DMS114 treated with DMSO at 0.1 percent for 48 hours (cell line): ENCODE results near the gene USH1C.

ENCODE experiments used
- DNase-seq: peaks from one replicate; lab custom pipeline; 2025; ENCODE audit not compliant: unreplicated experiment; lab: John Stamatoyannopoulos, UW

USH1C gene

GRCh38 chr11:17571431-17572358 lies 27.5 kb upstream of the USH1C start:
- DNase-seq: no peak

DNA sequence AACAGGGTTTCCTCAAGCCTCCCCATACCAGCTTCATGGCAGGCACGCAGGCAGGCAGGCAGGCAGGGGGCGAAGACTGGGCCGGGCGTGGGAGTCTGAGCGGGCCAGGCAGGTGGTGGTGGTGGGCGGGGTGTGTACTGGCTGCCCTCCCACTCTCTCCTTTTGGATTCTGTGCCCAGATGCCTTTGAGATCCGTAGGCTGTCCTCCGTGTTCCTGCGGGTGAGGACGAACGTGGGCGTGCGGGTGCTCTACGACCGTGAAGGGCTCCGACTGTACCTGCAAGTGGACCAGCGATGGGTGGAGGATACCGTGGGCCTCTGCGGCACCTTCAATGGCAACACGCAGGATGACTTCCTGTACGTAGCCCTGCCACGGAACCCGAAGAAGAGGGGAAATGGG lies 25.8 kb upstream of the USH1C start:
- DNase-seq: no peak

GRCh38 chr11:17568944-17569343 lies 24.7 kb upstream of the USH1C start:
- DNase-seq: no peak

DNA sequence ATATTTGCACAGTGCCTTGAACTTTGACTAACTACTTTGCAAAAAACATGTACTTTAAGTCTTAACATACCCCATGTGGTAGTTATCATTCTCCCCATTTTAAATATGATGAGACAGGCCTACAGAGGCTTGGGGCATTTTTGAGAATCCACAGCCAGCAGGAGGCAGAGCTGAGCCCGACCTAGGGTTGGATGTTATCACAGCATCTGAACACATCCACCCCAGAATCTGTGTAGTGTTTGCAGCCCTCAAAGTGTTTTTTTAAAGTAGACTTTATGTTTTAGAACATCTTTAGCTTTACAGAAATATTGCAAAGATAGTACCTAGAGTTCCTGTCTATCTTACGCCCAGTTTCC lies 20.4 kb upstream of the USH1C start:
- DNase-seq: no peak

- no peak for DNase-seq
These were observed 19.9 kb upstream of the USH1C start for GRCh38 chr11:17563961-17564686.

GRCh38 chr11:17563231-17563646 lies 19.0 kb upstream of the USH1C start:
- no peak for DNase-seq

DNA sequence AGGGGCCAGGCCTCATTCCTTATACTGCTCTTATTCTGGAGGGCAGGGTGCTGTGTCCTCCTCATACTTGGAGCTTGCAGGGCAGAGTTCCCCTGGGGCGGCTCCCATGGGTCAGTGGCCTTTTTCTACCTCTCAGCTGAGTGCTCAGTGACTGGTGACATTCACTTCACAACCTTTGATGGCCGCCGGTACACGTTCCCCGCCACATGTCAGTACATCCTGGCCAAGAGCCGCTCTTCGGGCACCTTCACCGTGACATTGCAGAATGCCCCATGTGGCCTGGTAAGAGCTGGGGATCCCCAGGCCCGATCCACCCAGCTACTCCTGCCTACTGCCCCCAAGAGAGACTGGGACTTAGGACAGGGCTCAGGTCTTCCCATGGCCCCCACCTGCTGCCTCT lies 17.3 kb upstream of the USH1C start:
- no peak for DNase-seq

DNA sequence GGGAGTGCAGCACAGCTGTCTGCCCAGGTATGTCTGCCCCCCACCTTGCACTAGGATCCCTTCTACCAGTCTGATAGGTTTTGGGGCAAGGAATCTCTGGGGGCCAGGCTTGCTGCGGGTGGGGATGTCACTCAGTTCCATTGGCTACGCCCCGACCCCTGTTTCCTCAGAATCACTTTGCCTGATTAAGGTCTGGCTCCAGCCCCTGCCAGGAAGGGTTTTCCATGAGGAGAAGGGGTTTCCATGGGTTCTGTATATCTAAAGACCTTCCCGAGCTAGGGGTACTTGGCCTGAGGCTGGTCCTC lies 16.8 kb upstream of the USH1C start:
- DNase-seq: no peak

- DNase-seq: no peak
These were observed 16.3 kb upstream of the USH1C start for GRCh38 chr11:17560281-17561110.

- DNase-seq: no peak
These were observed 15.3 kb upstream of the USH1C start for GRCh38 chr11:17559341-17560087.

- DNase-seq: no peak
These were observed 14.7 kb upstream of the USH1C start for GRCh38 chr11:17558916-17559315.

- no peak for DNase-seq
These were observed 14.0 kb upstream of the USH1C start for GRCh38 chr11:17558025-17558780.

- DNase-seq: no peak
These were observed 12.8 kb upstream of the USH1C start for GRCh38 chr11:17556999-17557398.

- DNase-seq: no peak
These were observed 10.3 kb upstream of the USH1C start for GRCh38 chr11:17554487-17554886.

DNA sequence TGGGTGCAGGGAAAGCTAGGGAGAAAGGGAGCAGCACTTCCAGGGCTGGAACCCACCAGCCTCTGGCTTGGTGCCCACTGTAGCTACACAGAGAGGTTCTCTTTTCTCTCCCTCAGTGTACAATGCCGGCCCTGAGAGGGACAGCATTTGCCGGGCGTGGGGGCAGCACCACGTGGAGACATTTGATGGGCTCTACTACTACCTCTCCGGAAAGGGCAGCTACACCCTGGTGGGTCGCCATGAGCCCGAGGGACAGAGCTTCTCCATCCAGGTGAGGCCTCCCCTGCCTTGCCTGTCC lies 9.0 kb upstream of the USH1C start:
- no peak for DNase-seq

DNA sequence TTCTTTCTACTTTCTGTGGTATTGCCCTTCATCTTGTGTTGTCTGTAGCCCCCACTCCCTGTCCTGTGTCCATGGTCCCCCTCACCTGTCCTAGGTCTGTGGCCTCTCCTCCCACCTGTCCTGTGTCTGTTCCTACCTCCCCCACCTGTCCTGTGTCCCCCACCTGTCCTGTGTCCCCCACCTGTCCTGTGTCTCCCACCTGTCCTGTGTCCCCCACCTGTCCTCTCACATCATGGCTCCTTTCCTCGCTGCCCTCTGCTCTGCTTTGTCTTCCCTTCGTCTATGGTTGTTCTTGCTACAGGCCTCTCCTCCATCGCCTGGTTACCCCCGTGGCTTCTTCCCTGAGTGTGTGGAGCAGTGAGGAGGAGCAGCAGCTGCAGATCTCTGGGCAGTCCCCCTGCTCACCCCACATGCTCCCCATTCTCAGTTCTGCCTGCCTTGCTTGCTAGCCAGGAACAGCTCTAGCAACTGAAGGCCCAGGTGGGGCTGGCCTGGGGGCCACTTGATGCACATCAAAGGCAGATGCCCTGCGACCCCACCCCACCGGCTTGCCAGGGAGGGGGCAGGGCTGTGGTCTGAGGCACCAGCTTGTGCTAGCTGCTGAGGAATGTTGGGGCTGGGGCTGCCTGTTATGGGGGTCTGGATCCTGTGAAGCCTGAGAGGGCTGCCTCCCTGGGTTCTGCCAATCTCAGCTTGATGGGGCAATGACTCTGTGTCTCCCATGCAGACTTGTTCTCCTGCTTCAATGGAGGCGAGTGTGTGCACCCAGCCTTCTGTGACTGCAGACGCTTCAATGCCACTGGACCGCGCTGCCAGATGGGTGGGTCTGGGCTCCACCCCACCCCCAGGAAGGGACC lies 8.4 kb upstream of the USH1C start:
- no peak for DNase-seq

DNA sequence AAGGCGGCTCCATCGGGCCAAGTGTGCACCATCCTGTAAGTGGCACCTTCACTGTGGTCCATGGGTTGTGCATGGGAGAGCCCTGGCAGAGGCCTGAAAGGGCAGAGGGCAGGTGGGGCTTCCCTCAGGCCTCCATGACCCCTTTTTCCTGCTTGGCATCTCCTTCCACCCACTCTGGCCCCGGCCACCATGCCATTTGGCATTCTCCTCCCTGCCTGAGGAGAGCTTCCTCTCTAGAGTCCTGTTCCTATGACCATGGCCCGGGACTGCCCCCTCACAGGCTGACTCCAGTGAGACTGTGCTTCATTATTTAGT lies 7.8 kb upstream of the USH1C start:
- no peak for DNase-seq

GRCh38 chr11:17551347-17552040 lies 7.3 kb upstream of the USH1C start:
- DNase-seq: no peak
